Activated gamma-delta T cell treated with Interleukin-2 at 50 U/mL for 16 hours (primary cell): ENCODE data around the gene DOK5.
"Not testable (repeated sequence)": the region's sequence is repeated elsewhere in the genome, so short reads cannot be mapped to it uniquely, and the experiment has no call there.

Source experiments
- DNase-seq: peaks from one replicate; pipeline ENCODE4 v3.0.0-alpha.2; 2020

The DOK5 gene

GRCh38 chr20:54473340-54473739 lies 2.1 kb upstream of the DOK5 start:
- DNase-seq = no peak

- no peak for DNase-seq
Measured at GRCh38 chr20:54474046-54474445, 1.3 kb upstream of the DOK5 start.

DNA sequence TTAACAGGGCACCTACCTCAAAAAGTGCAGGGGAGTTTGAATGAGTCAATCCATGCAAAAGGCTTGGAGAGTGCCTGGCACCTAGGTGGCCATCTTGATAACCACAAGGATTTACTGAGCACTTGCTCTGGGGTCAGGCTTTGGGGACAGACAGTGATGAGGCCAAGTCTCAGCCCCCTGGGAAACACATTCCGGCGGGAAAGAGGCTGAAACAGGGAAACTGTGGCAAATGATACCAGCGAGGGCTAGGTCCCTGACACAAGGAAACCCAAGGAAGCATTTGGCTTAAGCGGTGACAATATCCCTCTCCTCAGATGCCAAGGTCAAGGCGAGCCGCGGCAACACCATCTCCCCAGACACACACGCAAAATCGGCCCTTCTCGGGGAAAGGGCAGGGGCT lies 527 bp upstream of the DOK5 start:
- DNase-seq = no peak

DNA sequence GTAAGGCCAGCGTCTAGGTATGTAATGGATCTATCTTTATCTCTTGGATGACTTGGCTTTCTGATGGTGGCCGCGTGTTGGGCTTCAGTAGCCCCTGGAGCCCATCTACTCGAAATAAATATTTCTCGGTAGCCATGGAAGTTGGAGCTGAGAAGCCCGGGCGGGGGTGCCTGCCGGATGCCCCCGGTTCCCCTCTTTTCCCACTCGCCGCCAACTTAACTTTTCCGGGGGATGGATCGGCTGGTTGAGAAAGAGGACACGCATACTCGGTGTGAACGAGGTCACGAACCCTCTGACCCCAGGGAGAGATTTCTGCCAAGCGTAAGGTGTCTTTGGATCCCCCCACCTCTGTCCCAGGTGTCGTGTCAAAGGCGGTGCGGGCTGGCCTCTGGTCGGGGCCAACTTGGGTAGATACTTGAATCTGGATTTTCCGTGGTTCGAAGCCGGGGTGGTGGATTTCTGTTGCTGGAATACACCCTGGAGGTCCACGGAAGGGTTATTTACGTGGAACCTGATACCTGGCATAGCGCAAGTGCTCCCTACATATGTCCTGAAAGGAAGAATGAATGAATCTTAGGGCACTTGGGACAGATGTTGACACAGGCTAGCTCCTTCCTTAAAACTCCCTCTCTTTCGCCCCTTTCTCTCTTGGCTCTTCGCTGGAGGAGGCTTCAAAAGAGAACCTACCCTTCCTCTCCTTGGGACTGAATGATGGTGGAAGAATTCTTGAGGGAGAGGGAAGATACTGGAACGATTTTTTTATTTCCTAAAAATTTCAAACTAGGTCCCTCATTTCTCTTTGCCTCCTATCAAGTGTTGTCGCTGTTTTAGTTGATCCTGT lies 996 bp downstream of the DOK5 start:
- DNase-seq = no peak

GRCh38 chr20:54477191-54477955 lies 2.0 kb downstream of the DOK5 start:
- no peak for DNase-seq

DNA sequence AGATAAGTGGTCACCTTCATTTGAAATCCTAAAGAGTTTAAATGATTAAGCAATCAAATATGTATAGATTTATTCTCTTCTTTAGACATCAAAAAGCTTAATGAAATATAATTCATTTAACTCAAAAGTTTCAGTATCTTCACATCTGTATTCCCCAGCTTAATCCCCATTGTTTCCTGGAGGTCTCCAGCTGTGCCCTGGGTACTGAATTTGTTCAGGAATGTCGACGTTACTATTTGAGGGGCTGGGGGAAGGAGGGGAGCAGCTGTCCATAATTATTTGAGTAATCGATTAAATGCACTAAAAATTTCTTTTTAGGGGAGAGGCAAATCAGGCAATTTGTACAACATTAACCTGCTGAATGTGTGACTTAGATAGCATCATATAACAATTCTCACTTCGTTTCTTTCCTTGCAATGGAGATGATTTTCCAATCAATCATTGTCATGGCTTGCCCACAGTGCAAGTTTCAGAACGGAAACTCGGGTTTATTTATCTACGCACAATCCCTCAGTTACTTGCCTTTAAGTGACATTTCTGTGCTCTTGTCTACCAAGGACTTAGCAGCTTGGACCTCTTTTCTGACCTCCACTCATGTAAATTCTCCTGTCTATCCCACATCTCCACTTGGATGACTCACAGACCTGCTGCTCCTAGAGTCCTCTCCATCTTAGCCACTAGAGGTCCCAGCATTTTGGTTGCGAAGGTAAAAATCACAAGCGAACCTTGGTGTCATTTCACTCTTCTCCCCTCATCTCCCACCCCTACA lies 3.9 kb downstream of the DOK5 start:
- no peak for DNase-seq

- not testable (repeated sequence) for DNase-seq
Measured at GRCh38 chr20:54479937-54480336, 4.5 kb downstream of the DOK5 start.

DNA sequence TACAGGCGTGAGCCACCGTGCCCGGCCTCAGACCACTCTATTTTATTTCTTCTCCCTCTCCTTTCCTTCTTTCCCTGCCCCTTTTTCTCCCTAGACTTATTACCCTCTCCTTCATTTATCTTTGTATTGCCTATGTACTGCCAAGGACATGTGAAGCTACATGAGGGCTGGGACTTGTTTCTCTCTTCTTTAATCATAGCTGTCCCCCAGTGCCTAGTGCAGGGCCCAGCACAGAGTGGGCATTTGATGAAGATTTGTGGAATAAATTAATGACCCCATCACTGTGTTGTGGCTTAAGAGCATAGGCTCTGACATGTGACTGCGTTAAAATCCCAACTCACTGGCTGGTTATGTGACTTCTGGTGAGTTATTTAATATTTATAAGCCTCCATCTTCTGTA lies 6.0 kb downstream of the DOK5 start:
- no peak for DNase-seq

DNA sequence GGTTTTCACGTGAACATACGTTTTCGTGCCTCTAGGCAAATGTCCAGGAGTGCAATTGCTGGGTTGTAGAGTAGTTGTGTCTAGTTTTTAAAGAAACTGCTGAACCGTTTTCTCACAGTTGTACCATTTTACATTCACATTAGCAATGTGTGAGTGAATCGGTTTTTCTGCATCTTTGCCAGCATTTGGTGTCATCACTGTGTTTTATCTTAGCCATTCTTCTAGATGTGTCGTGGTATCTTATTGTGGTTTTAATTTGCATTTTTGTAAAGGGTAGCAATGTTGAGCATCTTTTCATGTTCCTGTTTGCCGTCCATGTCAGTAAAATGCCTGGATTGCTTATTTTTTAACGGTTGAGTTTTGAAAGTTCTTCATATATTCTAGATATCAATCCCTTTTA lies 10.2 kb downstream of the DOK5 start:
- no peak for DNase-seq

DNA sequence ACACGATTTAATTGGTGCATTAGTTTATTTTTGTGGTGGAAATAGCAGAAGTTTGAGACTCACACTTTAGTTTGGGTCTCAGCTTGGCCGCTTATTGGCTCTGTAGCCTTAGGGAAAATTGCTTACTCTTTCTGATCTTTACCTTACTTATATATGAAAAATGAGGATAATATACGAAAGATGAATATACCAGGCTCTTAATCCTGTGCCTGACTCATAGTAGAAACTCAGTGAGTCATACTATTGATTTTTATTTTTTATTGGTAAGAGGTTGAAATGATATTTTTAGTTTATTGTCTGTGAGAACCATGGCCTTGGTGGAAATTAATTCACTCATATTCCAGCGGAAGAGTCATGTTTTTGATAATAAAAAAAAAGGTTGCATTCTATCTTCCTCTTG lies 11.2 kb downstream of the DOK5 start:
- DNase-seq = no peak

- no peak for DNase-seq
Measured at GRCh38 chr20:54488442-54488841, 13.0 kb downstream of the DOK5 start.

GRCh38 chr20:54491506-54491905 lies 16.1 kb downstream of the DOK5 start:
- no peak for DNase-seq

GRCh38 chr20:54494303-54495006 lies 19.1 kb downstream of the DOK5 start:
- DNase-seq = no peak

DNA sequence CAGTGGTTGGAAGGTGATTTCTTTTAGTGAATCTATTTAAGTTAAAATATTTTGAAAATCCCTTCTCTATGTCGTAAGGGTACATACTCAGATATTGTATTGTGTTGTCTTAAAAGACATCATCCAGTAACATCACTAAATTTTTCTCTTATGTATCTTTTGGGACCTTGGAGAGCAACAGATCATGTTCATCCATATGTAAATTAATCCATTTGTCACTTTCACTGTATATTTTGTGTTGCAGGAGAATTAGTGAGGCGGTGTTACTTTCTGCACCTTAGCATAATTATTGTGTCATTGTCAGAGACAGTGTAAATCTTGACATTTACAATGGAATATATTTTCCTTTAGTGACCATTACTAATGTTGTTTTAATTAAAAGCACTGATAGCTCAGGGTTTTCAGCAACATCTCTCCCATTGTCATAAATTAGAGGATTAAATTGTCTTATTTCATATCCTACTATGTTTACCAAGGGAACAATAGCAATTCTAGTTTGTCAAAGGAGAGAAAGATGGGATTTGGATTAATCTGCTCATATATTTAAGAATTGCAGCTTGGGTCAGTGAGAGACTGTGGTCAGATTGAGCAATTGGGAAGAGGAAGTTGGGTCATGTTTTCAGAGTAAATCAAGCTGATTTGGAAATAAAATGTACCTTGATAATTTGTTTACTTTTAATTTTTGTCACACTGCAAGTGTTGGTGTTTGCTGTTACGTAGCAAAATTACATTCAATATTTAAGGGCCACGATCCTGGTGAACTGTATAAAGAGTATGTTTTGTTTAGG lies 22.7 kb downstream of the DOK5 start:
- DNase-seq = no peak

DNA sequence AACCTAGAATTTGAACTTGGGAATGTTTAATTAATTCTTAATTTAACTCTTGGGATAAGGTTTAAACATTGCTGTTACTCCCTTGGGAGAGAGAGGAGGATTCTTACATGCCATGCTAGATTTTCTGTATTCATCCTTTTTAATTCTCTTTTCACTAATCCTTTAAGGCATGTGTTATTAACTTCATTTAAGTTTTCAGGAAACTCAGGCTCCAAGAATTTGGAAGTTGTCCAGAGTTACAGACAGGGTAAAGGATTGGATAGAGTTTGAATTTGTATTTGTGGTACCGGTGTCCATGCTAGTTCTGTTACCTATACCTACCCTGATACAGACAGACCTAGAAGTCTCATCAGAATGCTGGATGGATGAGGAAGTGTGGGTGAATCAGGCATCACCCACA lies 23.7 kb downstream of the DOK5 start:
- no peak for DNase-seq

DNA sequence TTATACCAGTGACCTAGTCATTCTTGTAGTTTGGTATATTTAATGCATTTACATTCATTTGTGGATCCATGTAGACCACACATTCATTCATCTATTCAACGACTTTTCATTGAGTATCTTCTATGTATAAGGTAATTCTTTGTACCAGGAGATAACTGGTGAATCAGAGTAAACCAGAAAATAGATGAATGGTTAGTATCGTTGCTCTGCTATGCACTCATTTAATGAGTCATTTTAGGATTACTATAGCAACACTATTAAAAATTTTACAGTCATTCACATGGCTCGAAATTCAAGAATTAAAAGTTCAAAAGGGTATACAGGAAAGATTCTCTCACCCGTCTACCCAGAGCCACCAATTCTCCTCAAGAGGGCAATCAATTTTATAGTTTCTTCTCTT lies 26.8 kb downstream of the DOK5 start:
- no peak for DNase-seq

GRCh38 chr20:54506643-54507042 lies 31.2 kb downstream of the DOK5 start:
- no peak for DNase-seq

GRCh38 chr20:54510541-54511129 lies 35.2 kb downstream of the DOK5 start:
- DNase-seq = no peak

DNA sequence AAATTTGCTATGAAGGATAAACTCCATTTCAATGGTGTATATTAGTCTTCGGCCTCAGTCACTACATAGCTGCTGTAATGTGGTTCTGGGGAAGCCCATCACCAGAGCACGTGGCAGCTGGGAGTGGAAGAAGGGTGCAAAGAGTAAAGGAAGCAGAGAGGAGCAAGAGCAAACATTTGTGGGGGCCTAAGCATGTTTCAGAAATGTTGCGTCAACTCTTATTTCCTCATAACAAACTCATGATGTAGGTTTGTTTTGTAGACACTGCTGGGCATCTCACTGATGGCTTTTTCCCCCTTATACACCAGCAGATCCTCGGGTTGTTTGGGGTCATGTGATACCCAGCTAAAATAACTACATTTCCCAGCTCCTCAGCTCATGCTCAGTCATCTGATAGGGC lies 37.3 kb downstream of the DOK5 start:
- DNase-seq = no peak

- DNase-seq = no peak
Measured at GRCh38 chr20:54514028-54514607, 38.7 kb downstream of the DOK5 start.
